GM19193 (cell line): ENCODE measurements around the gene RGS9.

ENCODE experiments used
- POLR2A ChIP-seq: IDR thresholded peaks from 4 replicates; pipeline ENCODE4 v1.6.1; 2011; ENCODE audit not compliant: insufficient read depth, insufficient read length; ENCODE audit errors: extremely low read depth

The RGS9 gene

GRCh38 chr17:65202844-65203571 is 65.8 kb downstream of the RGS9 start:
- no peak for TF ChIP-seq POLR2A

GRCh38 chr17:65204001-65204400 is 66.8 kb downstream of the RGS9 start:
- TF ChIP-seq POLR2A: no peak

GRCh38 chr17:65205655-65206054 is 68.5 kb downstream of the RGS9 start:
- no peak for TF ChIP-seq POLR2A

GRCh38 chr17:65208717-65209116 is 71.5 kb downstream of the RGS9 start:
- no peak for TF ChIP-seq POLR2A

- no peak for TF ChIP-seq POLR2A
These were observed 81.1 kb downstream of the RGS9 start for GRCh38 chr17:65218261-65218660.

GRCh38 chr17:65219124-65219523 is 82.0 kb downstream of the RGS9 start:
- TF ChIP-seq POLR2A: no peak

- no peak for TF ChIP-seq POLR2A
These were observed 82.5 kb downstream of the RGS9 start for GRCh38 chr17:65219707-65220106.

GRCh38 chr17:65220732-65221131 is 83.6 kb downstream of the RGS9 start:
- no peak for TF ChIP-seq POLR2A

GRCh38 chr17:65222214-65222738 is 85.1 kb downstream of the RGS9 start:
- TF ChIP-seq POLR2A: no peak

- no peak for TF ChIP-seq POLR2A
These were observed 87.9 kb downstream of the RGS9 start for GRCh38 chr17:65225061-65225460.

GRCh38 chr17:65226227-65226626 is 89.1 kb downstream of the RGS9 start:
- TF ChIP-seq POLR2A: no peak

- TF ChIP-seq POLR2A: no peak
These were observed 90.5 kb downstream of the RGS9 start for GRCh38 chr17:65227637-65228036.

GRCh38 chr17:65228287-65228686 is 91.1 kb downstream of the RGS9 start:
- no peak for TF ChIP-seq POLR2A

- TF ChIP-seq POLR2A: no peak
These were observed 91.8 kb downstream of the RGS9 start for GRCh38 chr17:65228734-65229620.

- TF ChIP-seq POLR2A: no peak
These were observed 92.4 kb downstream of the RGS9 start for GRCh38 chr17:65229621-65229995.

- TF ChIP-seq POLR2A: no peak
These were observed 92.9 kb downstream of the RGS9 start for GRCh38 chr17:65230040-65230439.
